Sigmoid colon (tissue), 4 donors: ENCODE results near the gene SMIM10L2A.

Experiments
- CTCF ChIP-seq, 4 experiments: fragments of 450-650 bp in 3 of 4; fragments of 200-600 bp in 1 of 4; IDR thresholded peaks; one replicate each; pipeline ENCODE4 v1.5.1; 2016 to 2019; ENCODE audit warnings: antibody characterized with exemption in 4 of 4, mild to moderate bottlenecking in 3 of 4, moderate library complexity in 2 of 4
- EP300 ChIP-seq, 4 donors: sonication (generic); formaldehyde crosslinking; IDR thresholded peaks; one replicate each; pipeline ENCODE4 v1.6.1; 2017; ENCODE audit warnings: antibody characterized with exemption in 4 of 4
- POLR2AphosphoS5 ChIP-seq, 4 donors: sonication (generic); formaldehyde crosslinking; IDR thresholded peaks; one replicate each; pipeline ENCODE4 v1.6.1; 2017; ENCODE audit warnings: antibody characterized with exemption in 4 of 4

GRCh38 chrX:135437867-135438733, 16.4 kb downstream of the SMIM10L2A start:
- no peak for TF ChIP-seq CTCF (IDR thresholded peaks at IDR 0.05)
- TF ChIP-seq POLR2AphosphoS5 (IDR thresholded peaks at IDR 0.05), result no peak
- no peak for TF ChIP-seq EP300 (IDR thresholded peaks at IDR 0.05)
